Stimulated activated naive CD8-positive, alpha-beta T cell treated with anti-CD3 and anti-CD28 coated beads, Interleukin-15, Interleukin-2, amounts not matched to agents 100 ng/mL and 50 ng/mL, for 24 hours (primary cell): ENCODE data around the gene PCED1B.

Source experiments
- H3K27ac Mint-ChIP-seq: one replicate; pipeline ENCODE4 v1.8.0; 2021; ENCODE audit warnings: mild to moderate bottlenecking, mixed read lengths
- H3K27me3 Mint-ChIP-seq: one replicate; pipeline ENCODE4 v1.8.0; 2021; ENCODE audit warnings: mixed read lengths
- H3K36me3 Mint-ChIP-seq: one replicate; pipeline ENCODE4 v1.8.0; 2021; ENCODE audit warnings: low read depth, mixed read lengths
- H3K4me1 Mint-ChIP-seq: one replicate; pipeline ENCODE4 v1.8.0; 2021; ENCODE audit warnings: low read depth, mixed read lengths
- H3K4me3 Mint-ChIP-seq: one replicate; pipeline ENCODE4 v1.8.0; 2021; ENCODE audit warnings: mild to moderate bottlenecking, mixed read lengths
- H3K9me3 Mint-ChIP-seq: one replicate; pipeline ENCODE4 v1.8.0; 2021; ENCODE audit warnings: mixed read lengths

Gene PCED1B

DNA sequence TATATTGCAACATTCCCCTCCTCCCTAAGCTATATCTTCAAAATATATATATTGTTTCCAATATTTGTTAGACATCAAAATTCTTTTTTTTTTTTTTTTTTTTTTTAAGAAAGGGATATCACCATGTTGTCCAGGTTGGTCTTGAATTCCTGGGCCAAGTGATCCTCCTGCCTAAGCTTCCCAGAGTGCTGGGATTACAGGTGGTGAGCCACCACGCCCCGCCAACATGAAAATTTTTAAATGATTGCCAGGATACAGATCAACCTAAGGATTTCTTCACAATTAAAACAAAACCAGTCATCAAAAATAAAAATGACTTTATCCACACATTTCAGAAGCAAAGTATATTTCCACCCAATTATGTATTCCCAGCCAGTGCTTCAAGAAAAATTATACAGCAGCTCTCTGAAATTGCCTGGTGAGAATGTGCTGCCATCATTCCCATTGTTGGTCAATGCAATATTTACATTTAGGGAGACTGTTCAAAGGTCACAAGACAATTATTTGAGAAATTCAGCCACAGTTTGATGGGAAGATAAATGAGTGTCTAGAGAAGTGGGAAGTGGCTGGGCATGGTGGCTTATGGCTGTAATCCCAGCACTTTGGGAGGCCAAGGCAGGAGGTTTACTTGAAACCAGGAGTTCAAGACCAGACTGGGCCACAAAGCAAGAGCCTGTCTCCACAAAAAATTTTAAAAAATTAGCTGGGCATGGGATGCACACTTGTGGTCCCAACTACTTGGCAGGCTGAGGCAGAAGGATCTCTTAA lies 142.0 kb downstream of the PCED1B start:
- Mint-ChIP-seq H3K36me3 (peaks cover 87% of the 10 kb centered on the region), H3K27me3 (no peaks in the 10 kb centered on the region), H3K4me1 (peaks cover 76% of the 10 kb centered on the region), H3K27ac (peak overlapping the region; percentile 92), H3K4me3 (peak overlapping the region; percentile 87), H3K9me3 (no peaks in the 10 kb centered on the region)

DNA sequence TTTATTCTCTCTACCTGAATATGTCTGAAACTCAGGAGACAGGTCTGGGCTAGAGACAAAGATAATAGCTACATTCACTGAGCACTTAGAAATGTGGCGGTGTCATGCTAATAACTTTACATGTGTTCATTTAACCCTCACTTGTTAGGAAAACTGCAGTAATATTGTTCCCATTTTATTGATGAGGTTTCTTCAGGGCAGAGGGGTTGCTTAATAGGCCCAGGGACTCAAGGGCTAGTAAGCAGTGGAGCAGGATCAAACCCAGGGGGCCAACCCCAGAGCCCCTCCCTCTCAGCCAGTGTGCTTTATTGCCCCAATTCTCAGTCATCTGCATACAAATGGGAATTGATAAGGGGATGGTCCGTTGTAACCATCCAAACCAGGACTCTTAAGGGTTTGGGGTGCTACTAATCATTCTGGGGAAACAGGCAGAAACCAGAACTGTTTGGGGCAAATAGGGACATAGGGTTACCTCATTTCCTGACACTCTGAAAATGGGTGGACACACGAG lies 143.2 kb downstream of the PCED1B start:
- Mint-ChIP-seq H3K4me3 (peak overlapping the region; percentile 87), H3K27me3 (no peaks in the 10 kb centered on the region), H3K27ac (peak overlapping the region; percentile 95), H3K4me1 (peaks cover 78% of the 10 kb centered on the region), H3K9me3 (no peaks in the 10 kb centered on the region), H3K36me3 (peaks cover 84% of the 10 kb centered on the region)

DNA sequence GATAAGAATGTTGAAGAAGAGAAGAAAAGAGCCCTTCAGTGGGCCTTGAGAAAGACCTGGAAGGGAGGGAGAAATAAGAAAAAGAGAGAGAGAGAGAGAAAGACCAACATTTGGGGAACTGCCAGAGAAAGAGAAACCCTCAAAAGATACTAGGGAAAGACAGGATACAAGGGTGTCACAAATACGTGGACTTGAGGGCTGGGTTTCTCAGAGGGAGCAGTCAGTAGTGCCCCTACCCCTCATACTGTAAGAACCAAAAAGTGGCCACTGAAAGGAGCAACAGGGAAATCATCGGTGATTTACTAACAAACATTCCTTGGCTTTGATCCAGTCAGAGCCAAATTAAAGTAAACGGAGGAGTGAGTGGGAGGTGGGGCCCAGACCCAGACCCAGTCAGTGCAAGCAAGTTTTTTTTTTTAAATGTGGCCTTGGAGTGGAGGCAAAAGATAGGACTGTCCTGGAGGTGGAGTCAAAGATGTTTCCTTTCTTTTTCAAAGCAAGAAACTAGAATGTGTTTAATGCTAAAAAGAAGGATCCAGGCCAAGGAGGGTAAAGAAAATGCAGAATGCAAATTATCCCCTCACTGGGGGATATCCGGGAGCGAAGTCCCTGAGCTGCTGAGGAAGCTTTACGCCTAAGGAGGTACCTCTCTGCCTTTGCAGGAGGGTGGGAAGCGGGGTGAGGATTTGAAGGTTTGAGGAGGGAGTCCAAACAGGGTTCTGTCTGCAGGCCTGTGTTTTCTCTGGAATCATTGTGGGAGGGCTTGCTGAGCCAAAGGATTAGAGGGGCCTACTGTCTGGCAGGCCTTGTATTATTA lies 143.8 kb downstream of the PCED1B start:
- Mint-ChIP-seq H3K36me3 (peaks cover 84% of the 10 kb centered on the region), H3K27ac (peak overlapping the region; percentile 95), H3K27me3 (no peaks in the 10 kb centered on the region), H3K4me1 (peaks cover 81% of the 10 kb centered on the region), H3K4me3 (peak overlapping the region; percentile 87), H3K9me3 (no peaks in the 10 kb centered on the region)

DNA sequence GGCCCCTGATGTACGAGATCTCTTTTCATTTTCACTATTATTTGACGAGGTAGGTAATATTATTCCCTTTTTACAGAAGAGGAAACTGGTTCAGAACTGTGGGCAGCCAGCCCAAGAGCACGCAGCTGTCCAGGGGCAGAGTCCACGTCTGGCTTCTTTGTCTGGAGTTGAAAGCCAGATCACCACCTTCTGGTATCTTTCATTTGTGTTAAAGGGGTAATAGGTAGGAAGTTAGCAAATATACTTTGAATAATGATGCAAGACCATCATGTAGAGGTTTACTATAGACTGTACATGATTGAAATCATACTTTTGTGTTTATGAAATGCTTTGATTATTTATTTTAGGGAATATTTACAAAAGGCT lies 144.4 kb downstream of the PCED1B start:
- peak overlapping the region; percentile 95 for H3K27ac Mint-ChIP-seq
- H3K36me3 Mint-ChIP-seq: peaks cover 86% of the 10 kb centered on the region
- H3K9me3 Mint-ChIP-seq: no peaks in the 10 kb centered on the region
- H3K4me3 Mint-ChIP-seq: peak overlapping the region; percentile 87
- peaks cover 85% of the 10 kb centered on the region for H3K4me1 Mint-ChIP-seq
- no peaks in the 10 kb centered on the region for H3K27me3 Mint-ChIP-seq

DNA sequence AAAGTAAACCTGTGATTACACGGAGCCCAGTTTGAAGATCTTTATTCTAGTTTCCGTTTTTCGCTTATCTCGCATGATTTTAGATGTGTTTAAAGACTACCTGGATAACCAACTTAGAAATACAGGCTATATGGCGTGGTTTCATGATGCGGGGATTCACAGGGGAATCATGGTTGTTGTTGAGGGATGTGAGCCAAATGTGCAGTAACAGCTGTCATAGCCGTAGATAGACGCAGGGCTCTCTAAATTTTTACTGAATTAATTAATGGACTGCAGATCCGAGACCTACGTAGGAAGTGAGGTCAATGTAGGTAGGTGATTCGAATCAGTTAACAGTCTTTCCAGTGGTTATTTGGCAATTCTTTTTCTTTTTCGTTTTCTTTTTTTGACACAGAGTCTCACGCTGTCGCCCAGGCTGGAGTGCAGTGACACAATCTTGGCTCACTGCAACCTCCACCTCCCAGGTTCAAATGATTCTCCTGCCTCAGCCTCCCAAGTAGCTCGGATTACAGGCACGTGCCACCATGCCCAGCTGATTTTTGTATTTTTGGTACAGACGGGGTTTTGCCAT lies 145.2 kb downstream of the PCED1B start:
- Mint-ChIP-seq H3K4me3 (peak overlapping the region; percentile 87), H3K9me3 (no peaks in the 10 kb centered on the region), H3K4me1 (peaks cover 87% of the 10 kb centered on the region), H3K27me3 (no peaks in the 10 kb centered on the region), H3K27ac (peak overlapping the region; percentile 86), H3K36me3 (peaks cover 82% of the 10 kb centered on the region)

DNA sequence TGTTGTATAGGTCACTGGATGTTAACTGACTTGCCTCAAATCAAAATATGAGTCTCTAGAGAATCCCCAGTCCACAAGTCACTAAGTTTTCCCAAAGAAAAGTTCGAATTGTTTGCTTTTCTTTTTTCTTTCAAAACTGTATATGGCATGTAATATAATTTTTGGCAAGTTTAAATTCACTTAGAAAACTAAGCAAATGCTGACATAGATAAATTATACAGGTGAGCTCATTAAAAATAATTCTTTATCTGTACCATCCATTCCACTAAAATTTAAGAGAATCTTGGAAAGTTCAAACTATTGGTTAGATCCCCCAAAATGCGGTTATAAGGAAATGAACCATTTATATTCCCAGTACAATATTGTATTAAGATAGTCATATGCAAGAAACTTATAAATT lies 145.9 kb downstream of the PCED1B start:
- Mint-ChIP-seq H3K27me3 (no peaks in the 10 kb centered on the region), H3K4me3 (peak overlapping the region; percentile 87), H3K4me1 (peaks cover 92% of the 10 kb centered on the region), H3K9me3 (no peaks in the 10 kb centered on the region), H3K36me3 (peaks cover 80% of the 10 kb centered on the region), H3K27ac (peak overlapping the region; percentile 86)

DNA sequence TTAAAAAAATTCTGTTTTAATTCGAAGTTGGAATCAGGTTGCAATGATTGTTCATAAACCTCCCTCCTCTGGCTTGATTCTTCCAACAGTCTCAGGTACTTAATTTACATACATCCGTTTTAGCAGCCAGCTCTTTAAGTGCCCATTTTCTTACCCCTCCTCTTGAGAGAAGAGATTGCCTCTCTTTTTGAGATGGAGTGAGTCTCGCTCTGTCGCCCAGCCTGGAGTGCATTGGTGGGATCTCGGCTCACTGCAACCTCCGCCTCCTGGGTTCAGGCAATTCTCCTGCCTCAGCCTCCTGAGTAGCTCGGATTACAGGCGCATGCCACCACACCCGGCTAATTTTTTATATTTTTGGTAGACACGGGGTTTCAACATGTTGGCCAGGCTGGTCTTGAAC lies 146.8 kb downstream of the PCED1B start:
- peak overlapping the region; percentile 86 for H3K27ac Mint-ChIP-seq
- H3K27me3 Mint-ChIP-seq: no peaks in the 10 kb centered on the region
- H3K4me3 Mint-ChIP-seq: peak overlapping the region; percentile 87
- H3K4me1 Mint-ChIP-seq: peaks cover 93% of the 10 kb centered on the region
- no peaks in the 10 kb centered on the region for H3K9me3 Mint-ChIP-seq
- H3K36me3 Mint-ChIP-seq: peaks cover 83% of the 10 kb centered on the region

DNA sequence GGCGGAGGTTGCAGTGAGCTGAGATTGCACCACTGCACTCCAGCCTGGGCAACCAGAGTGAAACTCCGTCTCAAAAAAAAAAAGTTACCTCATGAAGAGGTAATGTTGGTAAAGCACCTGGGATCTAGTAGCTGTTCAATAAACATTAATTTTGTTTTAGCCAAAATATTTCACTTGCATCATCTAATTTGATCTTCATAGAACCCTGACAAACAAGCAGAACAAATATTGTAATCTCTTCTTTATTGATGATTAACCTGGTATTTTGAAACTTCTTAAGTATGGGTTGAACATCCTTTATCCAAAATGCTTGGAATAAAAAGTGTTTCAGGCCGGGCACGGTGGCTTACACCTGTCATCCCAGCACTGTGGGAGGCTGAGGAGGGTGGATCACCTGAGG lies 149.4 kb downstream of the PCED1B start:
- Mint-ChIP-seq H3K9me3 (no peaks in the 10 kb centered on the region), H3K36me3 (peaks cover 84% of the 10 kb centered on the region), H3K27me3 (no peaks in the 10 kb centered on the region), H3K27ac (peak overlapping the region; percentile 83), H3K4me3 (peak overlapping the region; percentile 35), H3K4me1 (peaks cover 91% of the 10 kb centered on the region)

DNA sequence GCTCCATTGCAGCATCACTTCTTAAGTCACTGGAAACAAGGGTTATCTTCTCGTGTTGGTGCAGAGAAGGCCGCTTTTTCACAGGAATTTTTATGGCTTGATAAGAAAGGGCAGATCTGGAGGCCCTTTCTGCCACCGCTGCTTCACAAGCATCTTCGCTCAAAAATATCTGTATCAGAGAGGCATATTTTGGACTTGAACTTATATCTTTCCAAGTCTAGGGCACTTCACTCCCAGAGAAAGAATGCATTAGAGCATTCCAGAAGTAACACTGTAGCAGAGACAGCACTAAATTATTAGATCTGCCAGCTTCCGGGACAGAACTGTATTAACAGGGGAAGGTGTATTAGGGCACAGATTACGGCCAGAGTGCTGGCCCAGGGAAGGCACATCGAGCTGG lies 152.0 kb downstream of the PCED1B start:
- Mint-ChIP-seq H3K36me3 (peaks cover 85% of the 10 kb centered on the region), H3K4me1 (peaks cover 86% of the 10 kb centered on the region), H3K4me3 (no peak overlapping the region), H3K9me3 (peaks cover 6% of the 10 kb centered on the region), H3K27me3 (no peaks in the 10 kb centered on the region), H3K27ac (peak overlapping the region; percentile 69)

DNA sequence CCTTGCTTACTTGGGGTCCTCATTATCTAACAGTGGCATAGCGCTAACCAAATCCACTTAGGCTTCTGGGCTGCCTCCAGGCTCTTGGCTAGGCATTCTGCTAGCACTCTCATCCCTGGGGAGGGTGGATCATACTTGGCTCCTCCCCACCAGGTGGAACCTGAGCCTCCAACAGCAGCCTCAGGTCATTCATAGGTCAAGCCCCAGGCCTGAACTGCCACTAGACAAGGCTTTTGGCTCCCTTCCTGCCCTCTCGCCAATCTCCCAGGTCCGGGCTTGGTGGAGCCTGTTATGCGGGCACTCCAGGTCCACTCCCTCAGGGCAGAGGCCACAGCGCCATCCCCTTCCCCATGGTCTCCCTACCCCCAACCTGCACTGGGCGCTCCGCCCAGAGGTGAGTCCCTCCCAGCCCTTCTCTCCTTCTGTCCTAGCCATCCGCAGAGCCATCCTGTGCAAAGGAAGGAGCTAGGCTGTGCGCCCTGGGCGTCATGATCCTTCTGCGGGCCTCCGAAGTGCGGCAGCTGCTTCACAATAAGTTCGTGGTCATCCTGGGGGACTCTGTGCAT lies 155.2 kb downstream of the PCED1B start:
- H3K27me3 Mint-ChIP-seq: no peaks in the 10 kb centered on the region
- H3K36me3 Mint-ChIP-seq: peaks cover 90% of the 10 kb centered on the region
- H3K27ac Mint-ChIP-seq: peak overlapping the region; percentile 26
- H3K9me3 Mint-ChIP-seq: peaks cover 8% of the 10 kb centered on the region
- H3K4me1 Mint-ChIP-seq: peaks cover 86% of the 10 kb centered on the region
- H3K4me3 Mint-ChIP-seq: no peak overlapping the region

DNA sequence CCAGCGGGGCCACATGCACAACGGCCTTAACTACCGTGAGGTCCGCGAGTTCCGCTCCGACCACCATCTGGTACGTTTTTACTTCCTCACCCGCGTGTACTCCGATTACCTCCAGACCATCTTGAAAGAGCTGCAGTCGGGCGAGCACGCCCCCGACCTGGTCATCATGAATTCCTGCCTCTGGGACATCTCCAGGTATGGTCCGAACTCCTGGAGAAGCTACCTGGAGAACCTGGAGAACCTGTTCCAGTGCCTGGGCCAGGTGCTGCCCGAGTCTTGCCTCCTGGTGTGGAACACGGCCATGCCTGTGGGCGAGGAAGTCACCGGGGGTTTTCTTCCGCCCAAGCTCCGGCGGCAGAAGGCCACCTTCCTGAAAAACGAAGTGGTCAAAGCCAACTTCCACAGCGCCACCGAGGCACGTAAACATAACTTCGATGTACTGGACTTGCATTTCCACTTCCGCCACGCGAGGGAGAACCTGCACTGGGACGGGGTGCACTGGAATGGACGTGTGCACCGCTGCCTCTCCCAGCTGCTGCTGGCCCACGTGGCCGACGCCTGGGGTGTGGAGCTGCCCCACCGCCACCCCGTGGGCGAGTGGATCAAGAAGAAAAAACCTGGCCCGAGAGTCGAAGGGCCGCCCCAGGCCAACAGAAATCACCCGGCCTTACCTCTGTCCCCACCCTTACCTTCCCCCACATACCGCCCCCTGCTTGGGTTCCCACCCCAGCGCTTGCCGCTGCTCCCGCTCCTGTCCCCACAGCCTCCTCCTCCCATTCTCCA lies 156.0 kb downstream of the PCED1B start:
- H3K4me1 Mint-ChIP-seq: peaks cover 78% of the 10 kb centered on the region
- H3K36me3 Mint-ChIP-seq: peaks cover 92% of the 10 kb centered on the region
- H3K27me3 Mint-ChIP-seq: no peaks in the 10 kb centered on the region
- H3K4me3 Mint-ChIP-seq: no peak overlapping the region
- H3K9me3 Mint-ChIP-seq: peaks cover 8% of the 10 kb centered on the region
- peak overlapping the region; percentile 59 for H3K27ac Mint-ChIP-seq

DNA sequence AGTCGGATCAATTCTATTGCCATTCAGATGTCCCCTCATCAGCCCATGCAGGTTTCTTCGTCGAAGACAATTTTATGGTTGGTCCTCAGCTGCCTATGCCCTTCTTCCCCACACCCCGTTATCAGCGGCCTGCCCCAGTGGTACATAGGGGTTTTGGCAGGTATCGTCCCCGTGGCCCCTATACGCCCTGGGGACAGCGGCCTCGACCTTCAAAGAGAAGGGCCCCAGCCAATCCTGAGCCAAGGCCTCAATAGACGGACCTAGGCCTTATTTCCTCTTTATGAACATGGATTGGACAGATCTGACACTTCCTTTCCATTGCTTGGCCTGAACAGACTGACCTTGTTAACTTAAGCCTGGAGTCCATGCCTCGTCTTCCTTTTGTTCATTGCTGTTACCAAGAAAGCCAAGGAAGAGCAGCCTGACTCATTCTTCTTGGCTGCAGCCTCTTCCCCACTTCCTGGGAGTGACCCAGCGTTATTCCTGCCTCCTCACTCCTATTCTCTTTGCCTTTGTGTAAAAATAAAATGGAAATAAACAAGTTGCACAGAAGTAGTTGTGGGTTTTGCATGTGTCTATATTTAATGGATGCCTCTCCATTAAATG lies 156.8 kb downstream of the PCED1B start:
- Mint-ChIP-seq H3K4me3 (peak overlapping the region; percentile 23), H3K27ac (peak overlapping the region; percentile 59), H3K36me3 (peaks cover 90% of the 10 kb centered on the region), H3K4me1 (peaks cover 71% of the 10 kb centered on the region), H3K27me3 (no peaks in the 10 kb centered on the region), H3K9me3 (peaks cover 8% of the 10 kb centered on the region)

DNA sequence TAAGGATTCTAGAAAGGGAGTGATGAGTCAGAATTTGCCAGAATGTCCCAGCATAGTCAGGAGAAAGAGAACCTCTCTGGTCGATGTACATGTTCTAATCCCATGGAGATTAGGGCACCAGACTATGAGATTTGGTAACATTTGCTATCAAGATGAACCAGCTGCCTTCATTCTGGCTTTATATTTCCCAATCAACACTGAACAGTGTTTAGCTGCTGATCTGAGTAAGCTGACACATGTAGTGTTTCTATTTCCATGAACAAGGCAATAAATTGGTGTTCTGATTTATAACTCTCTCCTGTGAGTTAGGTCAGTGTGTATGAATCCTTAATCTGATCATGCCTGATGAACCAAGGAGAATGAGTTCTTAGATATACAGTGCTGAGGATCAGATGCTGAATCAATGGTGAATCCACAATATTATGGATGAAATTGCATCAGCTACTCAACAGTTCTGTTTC lies 158.4 kb downstream of the PCED1B start:
- Mint-ChIP-seq H3K27ac (peak overlapping the region; percentile 87), H3K36me3 (peaks cover 81% of the 10 kb centered on the region), H3K27me3 (no peaks in the 10 kb centered on the region), H3K4me1 (peaks cover 65% of the 10 kb centered on the region), H3K9me3 (peaks cover 8% of the 10 kb centered on the region), H3K4me3 (peak overlapping the region; percentile 42)

DNA sequence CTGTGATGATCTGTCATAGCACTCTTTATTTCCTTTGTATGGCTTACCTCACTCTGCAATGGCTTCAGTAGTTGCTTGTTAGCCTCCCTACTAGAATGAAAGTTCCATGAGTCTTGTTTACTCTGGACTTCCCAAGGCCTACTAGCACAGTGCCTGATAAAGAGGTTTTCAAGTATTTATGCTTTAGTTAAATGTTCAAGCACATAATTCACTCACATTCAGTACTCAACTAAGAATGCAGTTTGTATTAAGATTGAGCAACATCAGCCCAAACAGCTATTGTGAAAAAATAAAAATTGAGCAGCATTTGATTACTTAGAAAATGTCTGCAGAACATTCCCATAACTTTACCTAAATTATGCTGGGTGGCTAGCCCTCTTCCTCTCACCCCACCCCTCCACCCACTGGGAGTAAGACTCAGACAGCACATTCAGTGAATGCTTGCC lies 159.3 kb downstream of the PCED1B start:
- peaks cover 59% of the 10 kb centered on the region for H3K4me1 Mint-ChIP-seq
- H3K9me3 Mint-ChIP-seq: peaks cover 8% of the 10 kb centered on the region
- peaks cover 75% of the 10 kb centered on the region for H3K36me3 Mint-ChIP-seq
- no peak overlapping the region for H3K4me3 Mint-ChIP-seq
- no peaks in the 10 kb centered on the region for H3K27me3 Mint-ChIP-seq
- H3K27ac Mint-ChIP-seq: peak overlapping the region; percentile 87
